ENCODE results near the gene IL4. TPM values are rescaled to one million over a fixed set of nuclear protein-coding genes. Genes with fewer than 3 reads are reported as not detected.

Gene IL4
- total RNA-seq, 2 experiments from 2014 or later: 1.8 TPM; not detected in 1

GRCh38 chr5:132669966-132670882, 3.6 kb upstream of the IL4 start:
- no peaks in the 10 kb centered on the region for H3K27me3 Mint-ChIP-seq
- H3K9me3 Mint-ChIP-seq: no peaks in the 10 kb centered on the region
- no peak overlapping the region for H3K4me3 Mint-ChIP-seq
- H3K27ac Mint-ChIP-seq: no peak overlapping the region
- POLR2A ChIA-PET: no interaction called here
- ATAC-seq (ENCODE audit: low read depth) (no peak), DNase-seq (no peak)
- H3K4me1 Mint-ChIP-seq: peaks cover 27% of the 10 kb centered on the region
- no peaks in the 10 kb centered on the region for H3K36me3 Mint-ChIP-seq

- POLR2A ChIA-PET: no interaction called here
- Mint-ChIP-seq H3K27ac (no peak overlapping the region), H3K4me3 (no peak overlapping the region), H3K4me1 (peaks cover 34% of the 10 kb centered on the region), H3K9me3 (no peaks in the 10 kb centered on the region), H3K36me3 (no peaks in the 10 kb centered on the region), H3K27me3 (no peaks in the 10 kb centered on the region)
- DNase-seq: no peak
- no peak for ATAC-seq (ENCODE audit: low read depth)
These were observed 2.8 kb upstream of the IL4 start for GRCh38 chr5:132671000-132671399.

GRCh38 chr5:132673488-132673887, 301 bp upstream of the IL4 start:
- H3K27me3 Mint-ChIP-seq: no peaks in the 10 kb centered on the region
- no peak overlapping the region for H3K27ac Mint-ChIP-seq
- H3K4me3 Mint-ChIP-seq: no peak overlapping the region
- peaks cover 6% of the 10 kb centered on the region for H3K36me3 Mint-ChIP-seq
- H3K4me1 Mint-ChIP-seq: peaks cover 34% of the 10 kb centered on the region
- no peak for ATAC-seq (ENCODE audit: low read depth)
- no peak for DNase-seq
- no peaks in the 10 kb centered on the region for H3K9me3 Mint-ChIP-seq
- POLR2A ChIA-PET: interaction anchor here (1.4 to 4.9 kb wide), 2 partner anchors 13 to 63 kb away, joined by 4 to 30 read pairs; partner anchors contain the start of gene KIF3A

- ATAC-seq (ENCODE audit: low read depth): peak; percentile 34
- Mint-ChIP-seq H3K4me3 (peak overlapping the region; percentile 35), H3K36me3 (peaks cover 6% of the 10 kb centered on the region), H3K27me3 (no peaks in the 10 kb centered on the region), H3K4me1 (peaks cover 34% of the 10 kb centered on the region), H3K27ac (peak overlapping the region; percentile 77), H3K9me3 (no peaks in the 10 kb centered on the region)
- POLR2A ChIA-PET: interaction anchor here (0.6 to 4.9 kb wide), 5 partner anchors 12 to 1350 kb away, joined by 3 to 30 read pairs (median 4); partner anchors contain the start of genes KIF3A and SLC22A5
- no peak for DNase-seq
These were observed 1.1 kb downstream of the IL4 start for GRCh38 chr5:132674671-132675506.

- ATAC-seq (ENCODE audit: low read depth): peak; percentile 45
These were observed 2.3 kb downstream of the IL4 start for GRCh38 chr5:132675936-132676689.

GRCh38 chr5:132677191-132677590, 3.4 kb downstream of the IL4 start:
- Mint-ChIP-seq H3K36me3 (peaks cover 8% of the 10 kb centered on the region), H3K9me3 (no peaks in the 10 kb centered on the region), H3K27ac (no peak overlapping the region), H3K27me3 (no peaks in the 10 kb centered on the region), H3K4me3 (no peak overlapping the region), H3K4me1 (peaks cover 38% of the 10 kb centered on the region)
- POLR2A ChIA-PET: interaction anchor here (4.9 kb wide), 1 partner anchor 10 kb away, joined by 30 read pairs; no protein-coding TSS in a partner anchor
- ATAC-seq (ENCODE audit: low read depth) (no peak), DNase-seq (no peak)

More at GRCh38 chr5:132675936-132676689, 2.3 kb downstream of the IL4 start:
- Mint-ChIP-seq H3K4me3 (peak overlapping the region; percentile 10), H3K4me1 (peaks cover 37% of the 10 kb centered on the region), H3K27ac (peak overlapping the region; percentile 39), H3K9me3 (no peaks in the 10 kb centered on the region), H3K27me3 (no peaks in the 10 kb centered on the region), H3K36me3 (peaks cover 6% of the 10 kb centered on the region)
- POLR2A ChIA-PET: interaction anchor here (0.5 to 4.9 kb wide), 3 partner anchors 11 to 307 kb away, joined by 3 to 30 read pairs (median 3); partner anchors contain the start of gene SLC22A5
- no peak for DNase-seq

GRCh38 chr5:132677682-132678400, 4.1 kb downstream of the IL4 start:
- ATAC-seq (ENCODE audit: low read depth) (no peak), DNase-seq (no peak)
- peaks cover 38% of the 10 kb centered on the region for H3K4me1 Mint-ChIP-seq
- H3K36me3 Mint-ChIP-seq: peaks cover 8% of the 10 kb centered on the region
- no peaks in the 10 kb centered on the region for H3K9me3 Mint-ChIP-seq
- no peak overlapping the region for H3K4me3 Mint-ChIP-seq
- H3K27ac Mint-ChIP-seq: no peak overlapping the region
- H3K27me3 Mint-ChIP-seq: no peaks in the 10 kb centered on the region
- POLR2A ChIA-PET: interaction anchor here (4.9 kb wide), 1 partner anchor 9 kb away, joined by 30 read pairs; no protein-coding TSS in a partner anchor

GRCh38 chr5:132678735-132679134, 4.9 kb downstream of the IL4 start:
- Mint-ChIP-seq H3K9me3 (no peaks in the 10 kb centered on the region), H3K4me1 (peaks cover 34% of the 10 kb centered on the region), H3K27me3 (no peaks in the 10 kb centered on the region), H3K36me3 (peaks cover 10% of the 10 kb centered on the region), H3K4me3 (no peak overlapping the region), H3K27ac (no peak overlapping the region)
- POLR2A ChIA-PET: interaction anchor here (0.7 kb wide), 1 partner anchor 9 kb away, joined by 3 read pairs; no protein-coding TSS in a partner anchor
- DNase-seq: no peak
- ATAC-seq (ENCODE audit: low read depth): no peak

- Mint-ChIP-seq H3K27me3 (no peaks in the 10 kb centered on the region), H3K4me3 (no peak overlapping the region), H3K9me3 (no peaks in the 10 kb centered on the region), H3K4me1 (peaks cover 30% of the 10 kb centered on the region), H3K36me3 (peaks cover 10% of the 10 kb centered on the region), H3K27ac (no peak overlapping the region)
- ATAC-seq (ENCODE audit: low read depth): no peak
- DNase-seq: no peak
- POLR2A ChIA-PET: interaction anchor here (0.7 kb wide), 1 partner anchor 9 kb away, joined by 3 read pairs; no protein-coding TSS in a partner anchor
These were observed 5.4 kb downstream of the IL4 start for GRCh38 chr5:132679166-132679565.

GRCh38 chr5:132679717-132680380, 6.1 kb downstream of the IL4 start:
- ATAC-seq (ENCODE audit: low read depth): no peak
- Mint-ChIP-seq H3K27ac (no peak overlapping the region), H3K4me1 (peaks cover 30% of the 10 kb centered on the region), H3K36me3 (peaks cover 10% of the 10 kb centered on the region), H3K9me3 (no peaks in the 10 kb centered on the region), H3K27me3 (no peaks in the 10 kb centered on the region), H3K4me3 (no peak overlapping the region)
- POLR2A ChIA-PET: no interaction called here
- DNase-seq: no peak

- Mint-ChIP-seq H3K4me1 (peaks cover 24% of the 10 kb centered on the region), H3K27me3 (no peaks in the 10 kb centered on the region), H3K27ac (no peak overlapping the region), H3K9me3 (no peaks in the 10 kb centered on the region), H3K36me3 (peaks cover 14% of the 10 kb centered on the region), H3K4me3 (no peak overlapping the region)
- no peak for ATAC-seq (ENCODE audit: low read depth)
- POLR2A ChIA-PET: no interaction called here
- DNase-seq: no peak
These were observed 7.1 kb downstream of the IL4 start for GRCh38 chr5:132680780-132681475.

Measured in activated naive CD8-positive, alpha-beta T cell treated with anti-CD3 and anti-CD28 coated beads, Interleukin-2, amount 10 ng/mL, durations not matched to agents 7 days and 5 days (primary cell).